DMS153 treated with DMSO at 0.1 percent for 48 hours (cell line): Measurements from ENCODE around the gene SHB.

Experiments
- DNase-seq: peaks from one replicate; lab custom pipeline; 2025; ENCODE audit not compliant: unreplicated experiment; lab: John Stamatoyannopoulos, UW

SHB gene

DNA sequence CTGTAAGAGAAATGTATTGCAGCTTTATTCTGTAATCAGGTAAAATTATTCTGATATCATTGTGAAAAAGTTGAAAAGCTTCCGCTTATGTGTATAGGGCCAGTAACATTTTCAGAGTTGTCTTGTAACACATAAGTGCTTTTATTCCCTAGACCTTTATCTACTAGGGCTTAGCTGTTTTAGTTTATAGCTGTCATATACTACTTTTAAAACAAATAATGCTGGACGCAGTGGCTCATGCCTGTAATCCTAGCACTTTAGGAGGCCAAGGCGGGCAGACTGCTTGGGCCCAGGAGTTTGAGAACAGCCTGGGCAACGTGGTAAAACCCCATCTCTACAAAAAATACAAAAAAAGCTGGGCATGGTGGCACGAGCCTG is 198.2 kb downstream of the SHB start:
- no peak for DNase-seq

DNA sequence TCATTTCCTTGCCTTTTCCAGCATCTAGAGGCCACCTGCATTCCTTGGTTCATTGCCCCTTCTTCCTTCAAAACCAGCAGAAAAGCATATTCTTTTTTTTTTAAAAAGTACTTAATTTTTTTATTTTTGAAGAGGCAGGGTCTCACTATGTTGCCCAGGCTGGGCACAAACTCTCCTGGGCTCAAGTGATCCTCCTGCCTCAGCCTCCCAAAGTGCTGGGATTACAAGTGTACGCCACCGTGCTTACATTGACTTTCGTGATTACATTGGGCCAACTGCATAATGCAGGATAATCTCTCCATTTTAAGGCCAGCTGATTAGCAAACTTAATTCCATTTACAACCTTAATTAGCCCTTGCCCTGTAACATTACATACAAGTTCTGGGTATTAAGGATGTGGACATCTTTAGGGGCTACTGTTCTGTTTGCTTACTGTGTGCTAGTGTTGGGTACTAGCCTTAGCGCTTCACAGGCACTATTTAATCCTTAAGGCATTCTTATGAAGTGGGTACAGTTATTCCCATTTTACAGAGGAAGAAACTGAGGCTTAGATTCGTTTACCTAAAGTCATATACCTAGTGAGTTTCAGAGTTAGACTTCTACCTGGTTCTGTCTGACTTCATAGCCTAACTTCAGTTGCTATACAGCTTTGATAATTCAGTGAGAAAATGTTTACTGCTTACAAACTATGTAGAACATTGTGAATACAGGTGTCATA is 198.8 kb downstream of the SHB start:
- DNase-seq, result no peak
